Measurements from ENCODE around the gene RHBDF2.

RHBDF2 gene

DNA sequence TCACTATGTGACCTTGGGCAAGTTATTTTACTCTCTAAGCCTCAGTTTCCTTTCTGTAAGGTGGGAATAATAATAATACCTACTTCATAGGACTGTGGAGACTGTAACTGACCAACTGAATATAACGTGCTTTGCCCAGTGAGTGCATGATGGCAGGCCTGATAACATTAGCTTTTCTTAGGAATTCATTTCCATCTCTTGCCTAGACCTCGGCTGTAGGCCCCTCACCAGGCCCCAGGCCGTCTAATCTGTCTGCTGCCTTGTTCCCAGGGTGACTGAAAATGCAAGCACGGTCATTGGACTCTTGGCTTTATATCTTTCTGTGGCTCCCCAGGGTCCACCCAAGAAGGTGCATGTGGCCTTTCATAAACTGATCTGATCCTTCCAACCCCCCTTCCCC, 41.5 kb downstream of the RHBDF2 start:
- DNase-seq (ENCODE audit: low read depth), result no peak

DNA sequence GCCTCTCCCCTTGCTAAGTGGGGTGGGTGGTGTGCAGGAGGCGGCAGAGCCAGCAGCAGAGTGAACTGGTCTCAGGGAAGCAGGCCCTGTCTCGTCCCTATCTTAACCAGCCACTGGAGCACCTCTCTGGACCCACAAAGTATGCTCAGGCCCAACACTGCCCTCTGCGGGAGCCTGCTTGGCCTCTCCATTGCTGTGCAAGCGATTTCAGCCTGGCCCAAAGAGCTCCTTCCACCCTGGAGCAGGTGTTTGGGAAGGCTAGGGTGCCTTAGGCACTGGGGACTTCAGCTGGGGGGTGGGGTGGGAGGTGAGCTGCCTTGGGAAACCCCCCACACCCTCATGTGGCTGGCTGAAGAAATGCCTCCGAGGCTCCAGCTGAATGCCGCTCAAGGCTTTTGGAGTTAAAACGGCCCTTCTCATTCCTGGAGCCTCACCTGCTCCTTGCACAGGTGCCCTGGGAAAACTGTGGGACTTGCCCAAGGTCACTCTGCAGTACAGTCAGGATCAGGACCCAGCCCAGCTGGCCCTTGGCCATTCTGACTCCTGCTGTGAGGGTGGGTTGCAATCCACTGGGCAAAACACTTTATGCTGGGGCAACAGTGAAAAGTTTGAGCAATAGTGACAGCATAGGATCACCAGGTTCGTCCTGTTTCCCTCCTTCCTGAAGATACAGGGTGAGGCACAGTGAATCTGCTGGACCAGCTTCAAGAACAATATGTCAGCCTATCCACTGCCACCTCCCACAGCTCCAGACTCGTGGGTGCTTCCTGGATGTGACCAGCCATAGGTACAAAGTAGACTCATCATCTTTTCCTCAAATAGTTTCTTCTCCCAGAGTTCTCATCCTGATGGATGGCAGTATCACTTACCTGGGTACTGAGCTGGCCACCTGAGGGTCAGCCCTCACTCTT, 42.4 kb downstream of the RHBDF2 start:
- peak; percentile 42 for DNase-seq (ENCODE audit: low read depth)

DNA sequence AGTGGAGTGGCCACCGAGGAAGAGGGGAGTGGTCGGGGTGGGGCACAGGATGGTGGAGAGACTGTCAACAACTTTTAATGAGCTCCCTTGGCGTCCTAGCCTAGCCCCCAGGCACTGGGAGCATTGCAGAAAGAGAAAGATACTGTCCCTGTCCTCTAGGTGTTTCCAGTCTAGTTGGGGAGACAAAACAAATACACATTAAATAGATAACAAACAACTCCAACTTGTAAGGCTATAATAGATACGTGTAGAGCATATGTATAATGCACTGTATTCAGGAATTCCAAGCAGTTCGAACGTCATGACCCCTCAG, 47.8 kb downstream of the RHBDF2 start:
- no peak for DNase-seq (ENCODE audit: low read depth)

- peak; percentile 82 for DNase-seq (ENCODE audit: low read depth)
Measured at GRCh38 chr17:76452660-76453430, 48.4 kb downstream of the RHBDF2 start, which contains the start of gene UBE2O. Gene UBE2O (minus strand): TSS chr17:76453152. CDS start chr17:76453141, 11 bp downstream.

GRCh38 chr17:76452127-76452659, 49.0 kb downstream of the RHBDF2 start:
- DNase-seq (ENCODE audit: low read depth), result no peak

- no peak for DNase-seq (ENCODE audit: low read depth)
Measured at GRCh38 chr17:76451506-76451905, 49.7 kb downstream of the RHBDF2 start.

GRCh38 chr17:76449126-76449525, 52.1 kb downstream of the RHBDF2 start:
- no peak for DNase-seq (ENCODE audit: low read depth)

DNA sequence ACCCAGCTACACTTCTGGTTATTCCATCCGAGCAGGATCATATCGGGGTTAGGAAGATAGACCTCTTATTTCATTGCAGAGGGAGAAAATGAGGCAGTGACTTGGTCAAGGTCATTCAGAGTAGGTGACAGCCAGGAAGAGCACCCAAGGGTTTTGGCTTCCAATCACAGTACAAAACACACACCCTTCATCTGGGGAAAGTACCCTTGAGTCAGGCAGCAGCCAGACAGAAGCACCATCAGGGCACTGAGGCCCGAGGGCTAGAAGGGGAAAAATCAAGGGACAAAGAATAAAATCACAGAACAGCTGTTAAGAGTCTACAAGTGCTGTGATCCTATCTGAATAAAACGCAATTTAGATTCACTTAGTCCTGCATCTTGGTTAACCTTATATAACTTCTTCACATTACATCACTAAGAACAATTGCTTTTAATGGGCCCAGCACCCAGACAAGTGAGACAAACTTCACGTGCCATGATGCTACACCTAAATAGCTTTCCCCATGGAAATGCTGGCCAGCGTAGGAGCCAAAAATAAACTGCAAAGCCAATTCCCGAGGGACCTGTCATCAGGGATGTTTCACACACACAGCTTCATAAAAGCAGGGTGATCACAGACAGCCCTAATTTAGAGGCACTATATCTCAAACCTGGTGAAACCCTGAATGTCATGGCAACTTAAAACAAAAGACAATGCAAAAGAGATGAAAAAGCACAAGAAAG, 53.1 kb downstream of the RHBDF2 start:
- no peak for DNase-seq (ENCODE audit: low read depth)

DNA sequence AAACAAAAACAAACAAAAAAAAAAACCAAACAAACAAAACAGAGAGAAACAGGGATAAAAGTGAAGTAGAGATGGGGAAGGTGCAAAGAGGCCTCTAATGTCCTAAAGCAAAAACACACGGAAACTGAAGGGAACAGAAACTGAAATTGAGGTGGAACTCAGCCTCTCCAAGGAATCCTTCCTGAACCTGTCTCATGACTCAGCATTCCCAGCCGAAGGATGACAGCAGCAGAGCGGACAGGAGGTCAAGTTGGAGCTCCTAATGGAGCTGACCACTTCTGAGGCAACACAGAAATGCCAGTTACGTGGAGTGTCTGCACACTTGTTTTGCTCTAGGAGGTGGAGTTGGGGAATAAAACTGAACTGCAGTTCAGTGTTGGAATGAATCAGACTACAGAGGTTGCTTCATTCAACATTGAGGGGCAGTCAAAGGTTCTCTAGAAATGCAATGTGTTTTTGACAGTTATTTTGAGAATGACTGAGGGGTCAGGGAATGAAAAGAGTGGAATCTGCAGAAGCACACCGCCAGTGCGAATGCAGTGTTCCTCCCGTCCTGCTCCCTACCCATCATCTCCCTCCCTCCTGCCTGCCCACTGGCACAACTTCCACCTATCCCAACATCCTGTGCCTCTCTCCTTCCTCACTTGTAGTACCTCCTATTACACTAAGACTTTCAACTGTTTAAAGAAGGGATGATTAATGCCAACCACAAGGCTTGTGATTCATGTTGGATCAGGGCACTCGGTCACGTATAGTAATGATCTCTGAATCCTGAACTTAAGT, 54.6 kb downstream of the RHBDF2 start:
- DNase-seq (ENCODE audit: low read depth), result peak; percentile 71

DNA sequence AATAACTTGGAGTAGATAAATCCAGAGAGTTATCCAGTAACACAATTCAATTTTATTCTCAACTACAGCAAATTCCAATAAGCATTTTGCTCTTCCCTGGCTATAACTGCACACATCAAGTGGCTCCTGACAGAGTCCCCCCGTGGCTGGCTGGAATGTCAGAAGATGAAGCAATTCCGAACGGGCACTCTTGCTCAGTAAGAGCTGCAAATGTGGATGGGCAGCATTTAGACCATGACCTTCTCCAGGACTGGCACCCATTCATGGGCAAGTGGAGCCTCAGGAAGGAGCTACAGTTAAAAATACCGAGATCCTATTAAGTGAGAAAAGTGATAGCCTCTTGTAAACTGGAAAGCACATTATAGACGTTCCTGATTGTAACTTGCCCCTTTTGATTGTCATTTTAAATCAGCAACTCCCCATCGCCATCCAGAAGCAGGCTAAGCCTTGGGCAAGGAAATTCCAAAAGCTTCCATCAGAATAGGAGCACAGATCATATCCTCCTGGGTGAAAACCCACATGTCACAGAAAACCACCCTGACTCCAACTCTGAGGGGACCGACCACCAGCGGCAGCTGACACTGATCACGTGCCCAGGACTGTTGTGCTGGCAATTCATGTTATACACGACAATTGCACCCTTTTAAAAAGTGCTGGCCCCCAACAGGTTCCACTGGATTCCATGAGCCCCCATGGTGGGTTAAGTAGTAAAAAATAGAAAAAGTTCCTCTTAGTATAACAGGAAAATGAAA, 55.4 kb downstream of the RHBDF2 start:
- no peak for DNase-seq (ENCODE audit: low read depth)

- no peak for DNase-seq (ENCODE audit: low read depth)
Measured at GRCh38 chr17:76444518-76445311, 56.5 kb downstream of the RHBDF2 start.

- no peak for DNase-seq (ENCODE audit: low read depth)
Measured at GRCh38 chr17:76442341-76443338, 58.6 kb downstream of the RHBDF2 start.

DNA sequence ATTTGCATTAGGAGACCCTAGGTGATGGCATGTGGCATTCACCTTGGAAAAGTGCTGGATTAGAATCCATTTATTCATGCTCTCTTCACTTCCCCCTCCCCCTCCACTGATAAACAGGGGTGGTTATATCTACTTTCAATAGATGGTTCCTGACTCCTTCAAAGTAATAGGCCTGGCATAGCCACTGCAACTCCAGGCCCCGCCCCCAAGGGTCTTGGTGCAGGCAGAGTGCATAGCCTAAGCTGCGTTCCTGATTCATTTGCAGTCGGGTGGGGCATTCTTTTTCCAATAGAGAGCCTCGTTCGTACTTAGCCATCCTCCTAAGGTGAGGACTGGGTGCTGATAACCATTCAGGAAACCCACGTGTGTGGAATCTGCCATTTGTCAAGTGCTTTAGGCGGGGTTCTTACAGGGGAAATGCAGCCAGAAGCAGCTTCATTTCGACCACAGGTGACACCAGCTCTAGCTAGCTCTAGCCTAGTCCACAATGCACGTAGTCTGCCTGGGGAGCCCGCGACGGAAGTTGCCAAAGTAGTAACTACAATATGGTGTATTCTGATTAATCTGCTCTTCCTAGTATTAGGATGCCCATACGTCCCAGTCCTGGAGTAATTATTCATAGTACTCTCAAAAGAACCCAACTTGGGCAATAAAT, 59.4 kb downstream of the RHBDF2 start:
- no peak for DNase-seq (ENCODE audit: low read depth)

DNA sequence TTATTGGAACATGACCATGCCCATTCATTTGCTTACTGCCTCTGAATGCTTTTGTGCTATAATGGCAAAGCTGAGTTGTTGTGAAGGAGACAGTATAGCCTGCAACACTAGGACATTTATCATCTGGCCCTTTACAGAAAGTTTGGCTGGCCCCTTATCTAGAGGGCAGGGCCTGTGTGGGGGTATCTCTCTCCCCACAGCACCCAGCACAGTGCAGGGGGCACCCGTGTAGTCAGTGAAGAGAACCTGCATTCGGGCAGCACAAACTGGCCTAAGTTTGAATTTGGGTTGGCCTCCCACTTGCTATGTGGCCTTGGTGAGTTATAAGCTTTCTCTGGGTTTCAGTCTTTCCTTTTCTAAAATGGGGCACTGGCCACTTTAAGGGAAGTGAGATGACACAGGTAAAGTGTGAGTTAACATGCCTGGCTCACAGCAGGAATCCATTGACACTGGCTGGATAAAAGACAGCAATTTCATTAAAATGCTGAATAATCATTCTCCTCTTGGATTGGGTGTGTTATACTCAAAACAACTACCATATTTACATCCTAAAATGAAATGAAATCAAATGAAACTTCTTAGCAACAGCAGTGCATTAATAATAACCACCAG, 60.4 kb downstream of the RHBDF2 start:
- DNase-seq (ENCODE audit: low read depth), result no peak

DNA sequence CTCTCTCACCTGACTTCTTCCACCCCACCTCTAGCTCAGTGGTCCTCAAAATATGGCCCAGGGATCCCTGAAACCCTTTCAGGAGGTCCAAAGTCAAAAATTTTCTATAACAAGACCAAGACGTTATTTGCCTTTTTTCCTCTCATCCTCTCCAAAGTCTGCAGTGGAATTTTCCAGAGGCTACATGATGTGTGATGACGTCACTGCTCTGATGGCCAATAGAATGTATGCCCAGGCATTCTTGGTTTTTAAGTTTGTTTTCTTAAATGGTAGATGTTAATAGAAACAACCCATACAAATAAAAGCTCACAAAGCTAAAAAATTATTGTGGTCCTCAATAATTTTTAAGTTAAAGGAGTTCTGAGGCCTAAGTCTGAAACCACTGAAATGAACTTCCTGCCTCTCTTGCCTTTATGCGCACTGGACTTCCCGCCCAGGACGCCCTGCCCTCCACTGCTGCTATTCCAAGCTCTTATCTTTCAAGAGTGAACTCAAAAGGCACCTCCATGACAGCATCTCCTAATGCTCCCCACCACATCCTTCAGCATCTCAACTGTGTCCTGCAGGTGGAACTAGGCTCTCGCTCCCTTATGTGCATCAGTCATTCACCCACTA, 61.8 kb downstream of the RHBDF2 start:
- DNase-seq (ENCODE audit: low read depth), result no peak

DNA sequence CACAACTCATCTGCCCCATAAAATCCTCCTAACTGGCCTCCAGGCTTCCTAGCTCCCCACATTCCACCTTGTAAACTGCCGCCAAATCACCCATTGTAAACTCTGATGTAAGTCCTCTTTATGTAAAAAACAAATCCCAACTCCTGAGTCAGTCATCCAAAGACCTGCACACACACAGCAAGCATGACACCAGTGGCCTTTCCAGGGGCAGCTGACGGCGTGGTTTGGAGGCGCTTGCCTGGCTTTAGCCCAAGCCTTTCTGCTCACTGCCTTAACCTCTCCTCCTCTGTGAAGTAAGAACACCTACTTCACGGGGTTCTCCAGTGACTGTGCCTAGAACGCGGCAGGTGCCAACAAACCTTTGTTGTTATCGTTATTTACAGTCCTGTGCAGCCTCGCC, 62.3 kb downstream of the RHBDF2 start:
- DNase-seq (ENCODE audit: low read depth), result no peak

All from fibroblast of gingiva (primary cell).